ENCODE measurements around the gene TRPT1. TPM values are rescaled to one million over a fixed set of nuclear protein-coding genes. Genes with fewer than 3 reads are reported as not detected.
A peak's percentile ranks its signal among the peaks of the same experiment; 100 is the strongest.

TRPT1 gene
- total and polyA plus RNA-seq, 9 of the 15 experiments (the other 6 are each of a cell fraction or from before 2014, with no cell fraction given) = 4.6 to 41.7 (median 23.1) TPM

- TF ChIP-seq MXD1 (CRISPR knock-in tag; IDR thresholded peaks at IDR 0.05; ENCODE audit: borderline replicate concordance, poor library complexity, severe bottlenecking) (no peak), LARP7 (IDR thresholded peaks at IDR 0.05) (no peak), SIX5 (IDR thresholded peaks at IDR 0.05; ENCODE audit: borderline replicate concordance in 1 of 2, insufficient read depth in 1 of 2, low read depth in 1 of 2, low read length in 2 of 2) (no peak), CREM (IDR thresholded peaks at IDR 0.05; ENCODE audit: low read depth) (peak; percentile 47; the same call in 1 of the 2 replicates), ILF3 (IDR thresholded peaks at IDR 0.05; ENCODE audit: borderline replicate concordance) (no peak), BRF1 (IDR thresholded peaks at IDR 0.05; ENCODE audit: borderline replicate concordance, extremely low read depth, insufficient read length) (no peak), HDGF (IDR thresholded peaks at IDR 0.05) (no peak)
- TF ChIP-seq, protein P1, sequence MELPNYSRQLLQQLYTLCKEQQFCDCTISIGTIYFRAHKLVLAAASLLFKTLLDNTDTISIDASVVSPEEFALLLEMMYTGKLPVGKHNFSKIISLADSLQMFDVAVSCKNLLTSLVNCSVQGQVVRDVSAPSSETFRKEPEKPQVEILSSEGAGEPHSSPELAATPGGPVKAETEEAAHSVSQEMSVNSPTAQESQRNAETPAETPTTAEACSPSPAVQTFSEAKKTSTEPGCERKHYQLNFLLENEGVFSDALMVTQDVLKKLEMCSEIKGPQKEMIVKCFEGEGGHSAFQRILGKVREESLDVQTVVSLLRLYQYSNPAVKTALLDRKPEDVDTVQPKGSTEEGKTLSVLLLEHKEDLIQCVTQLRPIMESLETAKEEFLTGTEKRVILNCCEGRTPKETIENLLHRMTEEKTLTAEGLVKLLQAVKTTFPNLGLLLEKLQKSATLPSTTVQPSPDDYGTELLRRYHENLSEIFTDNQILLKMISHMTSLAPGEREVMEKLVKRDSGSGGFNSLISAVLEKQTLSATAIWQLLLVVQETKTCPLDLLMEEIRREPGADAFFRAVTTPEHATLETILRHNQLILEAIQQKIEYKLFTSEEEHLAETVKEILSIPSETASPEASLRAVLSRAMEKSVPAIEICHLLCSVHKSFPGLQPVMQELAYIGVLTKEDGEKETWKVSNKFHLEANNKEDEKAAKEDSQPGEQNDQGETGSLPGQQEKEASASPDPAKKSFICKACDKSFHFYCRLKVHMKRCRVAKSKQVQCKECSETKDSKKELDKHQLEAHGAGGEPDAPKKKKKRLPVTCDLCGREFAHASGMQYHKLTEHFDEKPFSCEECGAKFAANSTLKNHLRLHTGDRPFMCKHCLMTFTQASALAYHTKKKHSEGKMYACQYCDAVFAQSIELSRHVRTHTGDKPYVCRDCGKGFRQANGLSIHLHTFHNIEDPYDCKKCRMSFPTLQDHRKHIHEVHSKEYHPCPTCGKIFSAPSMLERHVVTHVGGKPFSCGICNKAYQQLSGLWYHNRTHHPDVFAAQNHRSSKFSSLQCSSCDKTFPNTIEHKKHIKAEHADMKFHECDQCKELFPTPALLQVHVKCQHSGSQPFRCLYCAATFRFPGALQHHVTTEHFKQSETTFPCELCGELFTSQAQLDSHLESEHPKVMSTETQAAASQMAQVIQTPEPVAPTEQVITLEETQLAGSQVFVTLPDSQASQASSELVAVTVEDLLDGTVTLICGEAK (IDR thresholded peaks at IDR 0.05) = peak; percentile 76
- TF ChIP-seq, protein P1 (CRISPR knock-in tag; IDR thresholded peaks at IDR 0.05) = no peak
- TF ChIP-seq, protein P2, sequence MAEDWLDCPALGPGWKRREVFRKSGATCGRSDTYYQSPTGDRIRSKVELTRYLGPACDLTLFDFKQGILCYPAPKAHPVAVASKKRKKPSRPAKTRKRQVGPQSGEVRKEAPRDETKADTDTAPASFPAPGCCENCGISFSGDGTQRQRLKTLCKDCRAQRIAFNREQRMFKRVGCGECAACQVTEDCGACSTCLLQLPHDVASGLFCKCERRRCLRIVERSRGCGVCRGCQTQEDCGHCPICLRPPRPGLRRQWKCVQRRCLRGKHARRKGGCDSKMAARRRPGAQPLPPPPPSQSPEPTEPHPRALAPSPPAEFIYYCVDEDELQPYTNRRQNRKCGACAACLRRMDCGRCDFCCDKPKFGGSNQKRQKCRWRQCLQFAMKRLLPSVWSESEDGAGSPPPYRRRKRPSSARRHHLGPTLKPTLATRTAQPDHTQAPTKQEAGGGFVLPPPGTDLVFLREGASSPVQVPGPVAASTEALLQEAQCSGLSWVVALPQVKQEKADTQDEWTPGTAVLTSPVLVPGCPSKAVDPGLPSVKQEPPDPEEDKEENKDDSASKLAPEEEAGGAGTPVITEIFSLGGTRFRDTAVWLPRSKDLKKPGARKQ (CRISPR knock-in tag; IDR thresholded peaks at IDR 0.05) = no peak
- TF ChIP-seq, protein P3, sequence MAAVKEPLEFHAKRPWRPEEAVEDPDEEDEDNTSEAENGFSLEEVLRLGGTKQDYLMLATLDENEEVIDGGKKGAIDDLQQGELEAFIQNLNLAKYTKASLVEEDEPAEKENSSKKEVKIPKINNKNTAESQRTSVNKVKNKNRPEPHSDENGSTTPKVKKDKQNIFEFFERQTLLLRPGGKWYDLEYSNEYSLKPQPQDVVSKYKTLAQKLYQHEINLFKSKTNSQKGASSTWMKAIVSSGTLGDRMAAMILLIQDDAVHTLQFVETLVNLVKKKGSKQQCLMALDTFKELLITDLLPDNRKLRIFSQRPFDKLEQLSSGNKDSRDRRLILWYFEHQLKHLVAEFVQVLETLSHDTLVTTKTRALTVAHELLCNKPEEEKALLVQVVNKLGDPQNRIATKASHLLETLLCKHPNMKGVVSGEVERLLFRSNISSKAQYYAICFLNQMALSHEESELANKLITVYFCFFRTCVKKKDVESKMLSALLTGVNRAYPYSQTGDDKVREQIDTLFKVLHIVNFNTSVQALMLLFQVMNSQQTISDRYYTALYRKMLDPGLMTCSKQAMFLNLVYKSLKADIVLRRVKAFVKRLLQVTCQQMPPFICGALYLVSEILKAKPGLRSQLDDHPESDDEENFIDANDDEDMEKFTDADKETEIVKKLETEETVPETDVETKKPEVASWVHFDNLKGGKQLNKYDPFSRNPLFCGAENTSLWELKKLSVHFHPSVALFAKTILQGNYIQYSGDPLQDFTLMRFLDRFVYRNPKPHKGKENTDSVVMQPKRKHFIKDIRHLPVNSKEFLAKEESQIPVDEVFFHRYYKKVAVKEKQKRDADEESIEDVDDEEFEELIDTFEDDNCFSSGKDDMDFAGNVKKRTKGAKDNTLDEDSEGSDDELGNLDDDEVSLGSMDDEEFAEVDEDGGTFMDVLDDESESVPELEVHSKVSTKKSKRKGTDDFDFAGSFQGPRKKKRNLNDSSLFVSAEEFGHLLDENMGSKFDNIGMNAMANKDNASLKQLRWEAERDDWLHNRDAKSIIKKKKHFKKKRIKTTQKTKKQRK (IDR thresholded peaks at IDR 0.05; ENCODE audit: borderline replicate concordance, low read depth, low read length) = no peak
Observed at GRCh38 chr11:64241491-64242374, 15.7 kb upstream of the TRPT1 start (continued).
